Colonic mucosa (tissue), 4 donors: Measurements from ENCODE around the gene USP20. TPM values are rescaled to one million over a fixed set of nuclear protein-coding genes. Genes with fewer than 3 reads are reported as not detected.

ENCODE experiments used
- DNase-seq: peaks from one replicate; pipeline ENCODE4 v3.0.0-alpha.2; 2020
- H3K27ac ChIP-seq: fragments of 200-600 bp; one replicate; pipeline ENCODE4 v1.8.0; 2021
- H3K27me3 ChIP-seq: fragments of 200-600 bp; one replicate; pipeline ENCODE4 v1.8.0; 2021
- H3K36me3 ChIP-seq: fragments of 200-600 bp; one replicate; pipeline ENCODE4 v1.8.0; 2021
- H3K4me1 ChIP-seq: fragments of 200-600 bp; one replicate; pipeline ENCODE4 v1.8.0; 2021; ENCODE audit warnings: mild to moderate bottlenecking
- H3K4me3 ChIP-seq: fragments of 200-600 bp; one replicate; pipeline ENCODE4 v1.8.0; 2021
- H3K9ac ChIP-seq, 2 donors: one replicate each; pipeline ENCODE4 v1.7.0; 2013; ENCODE audit warnings: control low read depth in 2 of 2, low read depth in 2 of 2, low read length in 2 of 2
- H3K9me3 ChIP-seq: fragments of 200-600 bp; one replicate; pipeline ENCODE4 v1.8.0; 2021
- intact Hi-C: fragments of 100-400 bp; cut with DNase I; formaldehyde crosslinking; loops from one replicate; pipeline ENCODE4 v1.14.1; 2022
- total RNA-seq, 2 donors: library from RNA; stranded (reverse); fragmentation: NEBNext Ultra II Directional in 1 of 2; extraction: Animal tissue kit (Norgen Biotek cat#: 25700) in 1 of 2; gene quantifications; one replicate each; pipeline ENCODE4 v1.2.1, GENCODE V29; 2021
- TF ChIP-seq, protein P1 (sequence below): fragments of 200-600 bp; IDR thresholded peaks from one replicate; pipeline ENCODE4 v1.8.0; 2022; ENCODE audit warnings: antibody characterized with exemption, mild to moderate bottlenecking
- donor health status: healthy.
- donor health status: DM: no; HTN: no; CAD: no.
- donor health status: DM: no; HTN: no; CAD: no.

Gene USP20
- total RNA-seq, 2 donors from 2014 or later = 14.7 to 20.0 TPM

- Histone ChIP-seq H3K4me1 (no peaks in the 10 kb centered on the region), H3K27ac (no peak overlapping the region), H3K9ac (no peak overlapping the region), H3K9me3 (no peaks in the 10 kb centered on the region), H3K27me3 (no peaks in the 10 kb centered on the region), H3K4me3 (no peak overlapping the region), H3K36me3 (no peaks in the 10 kb centered on the region)
- TF ChIP-seq, protein P1, sequence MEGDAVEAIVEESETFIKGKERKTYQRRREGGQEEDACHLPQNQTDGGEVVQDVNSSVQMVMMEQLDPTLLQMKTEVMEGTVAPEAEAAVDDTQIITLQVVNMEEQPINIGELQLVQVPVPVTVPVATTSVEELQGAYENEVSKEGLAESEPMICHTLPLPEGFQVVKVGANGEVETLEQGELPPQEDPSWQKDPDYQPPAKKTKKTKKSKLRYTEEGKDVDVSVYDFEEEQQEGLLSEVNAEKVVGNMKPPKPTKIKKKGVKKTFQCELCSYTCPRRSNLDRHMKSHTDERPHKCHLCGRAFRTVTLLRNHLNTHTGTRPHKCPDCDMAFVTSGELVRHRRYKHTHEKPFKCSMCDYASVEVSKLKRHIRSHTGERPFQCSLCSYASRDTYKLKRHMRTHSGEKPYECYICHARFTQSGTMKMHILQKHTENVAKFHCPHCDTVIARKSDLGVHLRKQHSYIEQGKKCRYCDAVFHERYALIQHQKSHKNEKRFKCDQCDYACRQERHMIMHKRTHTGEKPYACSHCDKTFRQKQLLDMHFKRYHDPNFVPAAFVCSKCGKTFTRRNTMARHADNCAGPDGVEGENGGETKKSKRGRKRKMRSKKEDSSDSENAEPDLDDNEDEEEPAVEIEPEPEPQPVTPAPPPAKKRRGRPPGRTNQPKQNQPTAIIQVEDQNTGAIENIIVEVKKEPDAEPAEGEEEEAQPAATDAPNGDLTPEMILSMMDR = no peak
- intact Hi-C loops = no loop called here
- DNase-seq = no peak
These were observed 14.6 kb downstream of the USP20 start for GRCh38 chr9:129849901-129850300.

GRCh38 chr9:129850821-129851550 lies 15.7 kb downstream of the USP20 start:
- no peaks in the 10 kb centered on the region for H3K36me3 ChIP-seq
- no peaks in the 10 kb centered on the region for H3K9me3 ChIP-seq
- no peak for DNase-seq
- intact Hi-C loops = no loop called here
- H3K9ac ChIP-seq = no peak overlapping the region
- no peak overlapping the region for H3K27ac ChIP-seq
- TF ChIP-seq, protein P1 = no peak
- no peaks in the 10 kb centered on the region for H3K4me1 ChIP-seq
- H3K27me3 ChIP-seq = no peaks in the 10 kb centered on the region
- no peak overlapping the region for H3K4me3 ChIP-seq

- Histone ChIP-seq H3K27ac (no peak overlapping the region), H3K4me1 (no peaks in the 10 kb centered on the region)
These were observed 16.6 kb downstream of the USP20 start for GRCh38 chr9:129851821-129852220.

GRCh38 chr9:129852579-129852978 lies 17.3 kb downstream of the USP20 start:
- Histone ChIP-seq H3K9me3 (no peaks in the 10 kb centered on the region), H3K36me3 (no peaks in the 10 kb centered on the region), H3K9ac (no peak overlapping the region), H3K27ac (no peak overlapping the region), H3K27me3 (no peaks in the 10 kb centered on the region), H3K4me1 (no peaks in the 10 kb centered on the region), H3K4me3 (no peak overlapping the region)
- no peak for DNase-seq
- TF ChIP-seq, protein P1 = no peak
- intact Hi-C loops = no loop called here

More at GRCh38 chr9:129851821-129852220, 16.6 kb downstream of the USP20 start:
- H3K27me3 ChIP-seq = no peaks in the 10 kb centered on the region
- H3K4me3 ChIP-seq = no peak overlapping the region
- intact Hi-C loops = no loop called here
- no peaks in the 10 kb centered on the region for H3K9me3 ChIP-seq
- DNase-seq = no peak
- TF ChIP-seq, protein P1 = no peak
- no peak overlapping the region for H3K9ac ChIP-seq
- H3K36me3 ChIP-seq = no peaks in the 10 kb centered on the region

- no peaks in the 10 kb centered on the region for H3K4me1 ChIP-seq
- no peak for DNase-seq
- intact Hi-C loops = no loop called here
- no peak overlapping the region for H3K9ac ChIP-seq
- H3K27me3 ChIP-seq = no peaks in the 10 kb centered on the region
- no peak overlapping the region for H3K27ac ChIP-seq
- no peaks in the 10 kb centered on the region for H3K9me3 ChIP-seq
- no peaks in the 10 kb centered on the region for H3K36me3 ChIP-seq
- TF ChIP-seq, protein P1 = no peak
- H3K4me3 ChIP-seq = no peak overlapping the region
These were observed 18.4 kb downstream of the USP20 start for GRCh38 chr9:129853614-129854013.
